ENCODE results near the gene TCERG1L.

The TCERG1L gene

GRCh38 chr10:131196176-131196885, 115.2 kb downstream of the TCERG1L start:
- no peak for TF ChIP-seq TEAD4 (IDR thresholded peaks at IDR 0.05)
- no peak for TF ChIP-seq TAF1 (IDR thresholded peaks at IDR 0.05; ENCODE audit: low read depth)
- no peak for TF ChIP-seq CEBPB (IDR thresholded peaks at IDR 0.05)
- TF ChIP-seq FOXM1 (IDR thresholded peaks at IDR 0.05; ENCODE audit: borderline replicate concordance, low read depth), result no peak
- TF ChIP-seq NFIC (IDR thresholded peaks at IDR 0.05), result no peak
- TF ChIP-seq TCF12 (IDR thresholded peaks at IDR 0.05; ENCODE audit: low read depth), result no peak
- no peak for TF ChIP-seq YY1 (IDR thresholded peaks at IDR 0.05; ENCODE audit: low read depth)
- TF ChIP-seq CREB1 (IDR thresholded peaks at IDR 0.05; ENCODE audit: low read depth), result no peak
- TF ChIP-seq REST (IDR thresholded peaks at IDR 0.05; ENCODE audit: low read depth), result no peak
- TF ChIP-seq MAX (IDR thresholded peaks at IDR 0.05), result no peak
- no peak for TF ChIP-seq EP300 (IDR thresholded peaks at IDR 0.05; ENCODE audit: borderline replicate concordance)
- TF ChIP-seq RAD21 (IDR thresholded peaks at IDR 0.05; ENCODE audit: low read depth), result no peak
- TF ChIP-seq USF1 (IDR thresholded peaks at IDR 0.05), result no peak
- no peak for TF ChIP-seq EGR1 (IDR thresholded peaks at IDR 0.05)
- no peak for TF ChIP-seq ZBTB7A (IDR thresholded peaks at IDR 0.05; ENCODE audit: low read depth)

GRCh38 chr10:131195558-131196159, 115.9 kb downstream of the TCERG1L start:
- TF ChIP-seq CREB1 (IDR thresholded peaks at IDR 0.05; ENCODE audit: low read depth), result no peak
- no peak for TF ChIP-seq EGR1 (IDR thresholded peaks at IDR 0.05)
- TF ChIP-seq TAF1 (IDR thresholded peaks at IDR 0.05; ENCODE audit: low read depth), result no peak
- TF ChIP-seq REST (IDR thresholded peaks at IDR 0.05; ENCODE audit: low read depth), result no peak
- TF ChIP-seq NFIC (IDR thresholded peaks at IDR 0.05), result no peak
- TF ChIP-seq TCF12 (IDR thresholded peaks at IDR 0.05; ENCODE audit: low read depth), result no peak
- no peak for TF ChIP-seq ZBTB7A (IDR thresholded peaks at IDR 0.05; ENCODE audit: low read depth)

- TF ChIP-seq CEBPB (IDR thresholded peaks at IDR 0.05) (no peak), TCF12 (IDR thresholded peaks at IDR 0.05; ENCODE audit: low read depth) (no peak), FOXM1 (IDR thresholded peaks at IDR 0.05; ENCODE audit: borderline replicate concordance, low read depth) (no peak), ZBTB7A (IDR thresholded peaks at IDR 0.05; ENCODE audit: low read depth) (no peak), TAF1 (IDR thresholded peaks at IDR 0.05; ENCODE audit: low read depth) (no peak), MAX (IDR thresholded peaks at IDR 0.05) (no peak), NFIC (IDR thresholded peaks at IDR 0.05) (no peak), REST (IDR thresholded peaks at IDR 0.05; ENCODE audit: low read depth) (no peak), RAD21 (IDR thresholded peaks at IDR 0.05; ENCODE audit: low read depth) (no peak), CREB1 (IDR thresholded peaks at IDR 0.05; ENCODE audit: low read depth) (no peak)
Observed at GRCh38 chr10:131195116-131195515, 116.4 kb downstream of the TCERG1L start.

- TF ChIP-seq EP300 (IDR thresholded peaks at IDR 0.05; ENCODE audit: borderline replicate concordance) (no peak), FOXM1 (IDR thresholded peaks at IDR 0.05; ENCODE audit: borderline replicate concordance, low read depth) (no peak), RAD21 (IDR thresholded peaks at IDR 0.05; ENCODE audit: low read depth) (no peak), TEAD4 (IDR thresholded peaks at IDR 0.05) (no peak), TCF12 (IDR thresholded peaks at IDR 0.05; ENCODE audit: low read depth) (no peak), MAX (IDR thresholded peaks at IDR 0.05) (no peak), TAF1 (IDR thresholded peaks at IDR 0.05; ENCODE audit: low read depth) (no peak), NFIC (IDR thresholded peaks at IDR 0.05) (no peak), CEBPB (IDR thresholded peaks at IDR 0.05) (no peak), EGR1 (IDR thresholded peaks at IDR 0.05) (no peak)
Observed at GRCh38 chr10:131193923-131194322, 117.6 kb downstream of the TCERG1L start.
